OCI-LY7 (cell line): Measurements from ENCODE around the gene CSTF2T. TPM values are rescaled to one million over a fixed set of nuclear protein-coding genes. Genes with fewer than 3 reads are reported as not detected.

Experiments
- BruUV-seq: library from RNA; stranded (reverse); fragments of 400-500 nt; replicated peaks from 2 replicates; lab custom pipeline; 2021; lab: Mats Ljungman, UMichigan
- CTCF ChIA-PET: fragments of 300-600 bp; sonication (Branson Sonifier 250); formaldehyde crosslinking; loops from one replicate; lab custom pipeline; 2022; ENCODE audit warnings: antibody characterized with exemption; ENCODE audit not compliant: unreplicated experiment; lab: Charles Lee
- POLR2A ChIA-PET: fragments of 300-600 bp; sonication (Branson Sonifier 250); formaldehyde crosslinking; loops from one replicate; lab custom pipeline; 2022; ENCODE audit warnings: antibody characterized with exemption; lab: Charles Lee
- DNase-seq: peaks from one replicate; pipeline ENCODE4 v3.0.0-alpha.2; 2015; ENCODE audit warnings: low spot score
- H2AFZ ChIP-seq: fragments of 200-600 bp; sonication (generic), shearing (Covaris generic); 2 replicates; pipeline ENCODE4 v1.6.1; 2014; ENCODE audit warnings: mild to moderate bottlenecking, antibody characterized with exemption, low read length, moderate library complexity
- H3K27ac ChIP-seq: fragments of 200-600 bp; sonication (generic); 2 replicates; pipeline ENCODE4 v1.5.1; 2014; ENCODE audit warnings: mixed run types, low read depth, mild to moderate bottlenecking, moderate library complexity, low read length, inconsistent platforms; ENCODE audit not compliant: poor library complexity, severe bottlenecking
- H3K36me3 ChIP-seq: fragments of 200-600 bp; sonication (generic); 2 replicates; pipeline ENCODE4 v1.6.1; 2014; ENCODE audit warnings: mild to moderate bottlenecking, antibody characterized with exemption, low read length, moderate library complexity, mixed read lengths; ENCODE audit not compliant: insufficient read depth
- H3K4me1 ChIP-seq: fragments of 200-600 bp; sonication (generic); 2 replicates; pipeline ENCODE4 v1.5.1; 2014; ENCODE audit warnings: mild to moderate bottlenecking, low read length; ENCODE audit not compliant: insufficient read depth, poor library complexity, severe bottlenecking
- H3K4me2 ChIP-seq: fragments of 200-600 bp; sonication (generic); 2 replicates; pipeline ENCODE4 v1.6.1; 2014; ENCODE audit warnings: mild to moderate bottlenecking, low read length
- H3K4me3 ChIP-seq: fragments of 200-600 bp; sonication (generic); 2 replicates; pipeline ENCODE4 v1.5.1; 2014; ENCODE audit warnings: mild to moderate bottlenecking, low read depth, low read length; ENCODE audit not compliant: poor library complexity, severe bottlenecking
- H3K79me2 ChIP-seq: fragments of 200-600 bp; sonication (generic); 2 replicates; pipeline ENCODE4 v1.6.1; 2016; ENCODE audit warnings: low read depth, mild to moderate bottlenecking, low read length, moderate library complexity, mixed read lengths; ENCODE audit not compliant: insufficient read depth
- H3K9me2 ChIP-seq: fragments of 200-600 bp; sonication (generic); 2 replicates; pipeline ENCODE4 v1.6.1; 2016; ENCODE audit warnings: mild to moderate bottlenecking, low read length, mixed read lengths; ENCODE audit not compliant: insufficient read depth
- H3K9me3 ChIP-seq: fragments of 200-600 bp; sonication (generic); 2 replicates; pipeline ENCODE4 v1.6.1; 2014; ENCODE audit warnings: mild to moderate bottlenecking, mixed run types, low read length, mixed read lengths
- H4K20me1 ChIP-seq: fragments of 200-600 bp; sonication (generic); 2 replicates; pipeline ENCODE4 v1.6.1; 2014; ENCODE audit warnings: mild to moderate bottlenecking, antibody characterized with exemption, low read length, moderate library complexity, mixed read lengths; ENCODE audit not compliant: insufficient read depth
- EZH2phosphoT487 ChIP-seq: fragments of 200-600 bp; sonication (generic); IDR thresholded peaks from 2 replicates; pipeline ENCODE4 v1.6.1; 2018; ENCODE audit warnings: low read depth, borderline replicate concordance, mild to moderate bottlenecking, mixed run types, antibody characterized with exemption, low read length, moderate library complexity, mixed read lengths
- intact Hi-C: fragments of 100-400 bp; cut with micrococcal nuclease; formaldehyde crosslinking; loops from one replicate; pipeline ENCODE4 v1.10.0; 2022; ENCODE audit not compliant: unreplicated experiment
- total RNA-seq, 2 experiments: library from RNA; depleted of rRNA in 1 of 2; stranded (reverse); fragments of >200 nt in 1 of 2; shearing (Covaris generic) in 1 of 2; gene quantifications; 2 replicates each; pipeline ENCODE4 v1.2.3, GENCODE V29; 2014 to 2022
- TF ChIP-seq, protein P1 (sequence below): fragments of 200-600 bp; sonication (generic); conservative IDR thresholded peaks from 2 replicates; pipeline ENCODE4 v1.5.1; 2014; ENCODE audit warnings: mild to moderate bottlenecking, antibody characterized with exemption, low read length, moderate library complexity, mixed read lengths

The CSTF2T gene
- total RNA-seq, 2 experiments from 2014 or later = 27.1 to 33.3 TPM

DNA sequence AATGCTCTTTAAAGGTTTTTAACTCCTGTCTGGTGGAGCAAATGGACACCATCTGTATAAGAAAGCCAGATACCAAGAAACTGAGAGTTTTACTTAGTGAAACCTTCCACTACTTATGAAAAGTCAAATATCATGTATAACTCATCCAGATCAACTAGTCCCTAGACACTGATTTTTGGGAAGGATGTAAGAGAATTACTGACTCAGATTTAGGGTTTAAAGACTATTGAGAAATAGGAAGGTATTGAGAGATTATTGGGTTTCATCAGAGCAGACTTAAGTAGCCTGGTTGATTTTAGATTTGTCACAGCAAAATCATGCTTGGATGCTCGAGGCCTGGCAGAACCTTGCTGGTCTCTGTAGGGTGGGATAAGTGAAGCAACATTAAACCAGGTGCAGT is 3.1 kb downstream of the CSTF2T start:
- Histone ChIP-seq H3K27ac (no peak overlapping the region), H4K20me1 (peaks cover 44% of the 10 kb centered on the region), H3K4me3 (peak overlapping the region; percentile 97), H3K79me2 (peaks cover 37% of the 10 kb centered on the region), H3K4me2 (peak overlapping the region; percentile 85), H2AFZ (no peak overlapping the region), H3K36me3 (peaks cover 45% of the 10 kb centered on the region), H3K9me3 (no peaks in the 10 kb centered on the region), H3K9me2 (no peaks in the 10 kb centered on the region), H3K4me1 (peaks cover 36% of the 10 kb centered on the region)
- CTCF ChIA-PET = no interaction called here
- POLR2A ChIA-PET = no interaction called here
- DNase-seq = no peak
- intact Hi-C loops = no loop called here
- no TSS peak for BruUV-seq
- TF ChIP-seq EZH2phosphoT487 = no peak
- TF ChIP-seq, protein P1, sequence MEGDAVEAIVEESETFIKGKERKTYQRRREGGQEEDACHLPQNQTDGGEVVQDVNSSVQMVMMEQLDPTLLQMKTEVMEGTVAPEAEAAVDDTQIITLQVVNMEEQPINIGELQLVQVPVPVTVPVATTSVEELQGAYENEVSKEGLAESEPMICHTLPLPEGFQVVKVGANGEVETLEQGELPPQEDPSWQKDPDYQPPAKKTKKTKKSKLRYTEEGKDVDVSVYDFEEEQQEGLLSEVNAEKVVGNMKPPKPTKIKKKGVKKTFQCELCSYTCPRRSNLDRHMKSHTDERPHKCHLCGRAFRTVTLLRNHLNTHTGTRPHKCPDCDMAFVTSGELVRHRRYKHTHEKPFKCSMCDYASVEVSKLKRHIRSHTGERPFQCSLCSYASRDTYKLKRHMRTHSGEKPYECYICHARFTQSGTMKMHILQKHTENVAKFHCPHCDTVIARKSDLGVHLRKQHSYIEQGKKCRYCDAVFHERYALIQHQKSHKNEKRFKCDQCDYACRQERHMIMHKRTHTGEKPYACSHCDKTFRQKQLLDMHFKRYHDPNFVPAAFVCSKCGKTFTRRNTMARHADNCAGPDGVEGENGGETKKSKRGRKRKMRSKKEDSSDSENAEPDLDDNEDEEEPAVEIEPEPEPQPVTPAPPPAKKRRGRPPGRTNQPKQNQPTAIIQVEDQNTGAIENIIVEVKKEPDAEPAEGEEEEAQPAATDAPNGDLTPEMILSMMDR = no peak

DNA sequence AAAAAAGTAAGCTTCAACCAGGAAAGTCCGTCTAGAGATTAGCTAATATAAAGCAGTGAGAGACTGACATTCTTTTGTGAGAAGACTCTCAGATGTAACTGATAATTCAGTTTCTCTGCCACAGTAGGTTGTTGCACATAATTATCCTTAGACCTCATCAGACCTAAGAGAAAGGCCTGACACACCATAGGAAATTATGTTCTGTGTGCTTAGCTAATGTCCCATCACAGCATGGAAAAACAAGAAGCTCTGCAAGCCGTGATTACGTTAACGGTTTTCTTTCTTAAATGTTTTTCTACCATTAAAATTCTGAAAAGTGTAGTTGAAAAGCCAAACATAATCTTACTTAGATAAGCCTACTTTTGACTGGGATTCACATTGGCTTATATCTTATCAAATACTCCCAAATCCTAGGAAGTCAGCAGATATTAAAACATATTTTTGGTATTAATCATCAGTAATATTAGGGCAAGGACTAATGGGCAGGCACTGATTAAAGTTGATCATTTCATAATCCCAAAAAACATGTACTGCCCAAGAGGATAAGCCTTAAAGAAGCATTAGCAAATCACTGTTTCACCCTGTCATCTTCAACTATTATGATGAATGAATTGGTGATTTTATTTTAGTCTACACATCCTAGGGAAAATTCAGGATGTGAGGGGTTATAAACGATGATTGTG is 5.2 kb downstream of the CSTF2T start:
- intact Hi-C loops = no loop called here
- BruUV-seq = no TSS peak

More for the DNA sequence above, 5.2 kb downstream of the CSTF2T start:
- Histone ChIP-seq H3K27ac (no peak overlapping the region), H3K4me3 (no peak overlapping the region), H3K4me1 (peaks cover 28% of the 10 kb centered on the region), H4K20me1 (peaks cover 44% of the 10 kb centered on the region), H3K4me2 (no peak overlapping the region), H3K79me2 (peaks cover 36% of the 10 kb centered on the region), H2AFZ (no peak overlapping the region), H3K9me2 (no peaks in the 10 kb centered on the region), H3K9me3 (no peaks in the 10 kb centered on the region), H3K36me3 (peaks cover 45% of the 10 kb centered on the region)
- ChIA-PET CTCF (interaction anchor here (1.1 kb wide), 1 partner anchor 12 kb away, joined by 3 read pairs; no protein-coding TSS in a partner anchor), POLR2A (interaction anchor here (0.6 to 1.4 kb wide), 3 partner anchors 11 to 81 kb away, joined by 3 read pairs; no protein-coding TSS in a partner anchor)
- DNase-seq = no peak
- TF ChIP-seq, protein P1 = no peak
- no peak for TF ChIP-seq EZH2phosphoT487
